K562 (cell line): ENCODE results near the gene ADPRHL1. TPM values are rescaled to one million over a fixed set of nuclear protein-coding genes. Genes with fewer than 3 reads are reported as not detected.

Experiments used
- AFF4 ChIP-seq: sonication (generic); formaldehyde crosslinking; IDR thresholded peaks from 2 replicates; pipeline ENCODE4 v1.8.0; 2023; ENCODE audit warnings: mild to moderate bottlenecking, missing genetic modification reagents
- CBFA2T3 ChIP-seq: fragments of 450-650 bp; IDR thresholded peaks from 2 replicates; pipeline ENCODE4 v1.6.1; 2017
- CBX2 ChIP-seq: fragments of 200-600 bp; sonication (generic); IDR thresholded peaks from one replicate; pipeline ENCODE4 v1.6.1; 2012; ENCODE audit warnings: mild to moderate bottlenecking, low read length, inconsistent platforms; ENCODE audit not compliant: insufficient read depth, poor library complexity, severe bottlenecking
- E2F3 ChIP-seq: fragments of 250-450 bp; sonication (Bioruptor Pico); IDR thresholded peaks from 2 replicates; pipeline ENCODE4 v1.4.0; 2020; ENCODE audit warnings: mild to moderate bottlenecking
- EWSR1 ChIP-seq: fragments of 450-650 bp; IDR thresholded peaks from 2 replicates; pipeline ENCODE4 v1.6.1; 2018; ENCODE audit warnings: borderline replicate concordance, mild to moderate bottlenecking, low read depth, moderate library complexity; ENCODE audit not compliant: partially characterized antibody
- HMBOX1 ChIP-seq: sonication (generic); IDR thresholded peaks from 2 replicates; pipeline ENCODE4 v1.6.1; 2016
- HNRNPL ChIP-seq: fragments of 200-400 bp; formaldehyde crosslinking; IDR thresholded peaks from 2 replicates; pipeline ENCODE4 v1.6.1; 2017; ENCODE audit warnings: low read depth, mild to moderate bottlenecking, low read length
- KDM1A ChIP-seq, 2 experiments: fragments of 450-650 bp; IDR thresholded peaks; 2 replicates each; pipeline ENCODE4 v1.6.1; 2016; ENCODE audit warnings: mild to moderate bottlenecking in 2 of 2
- MCM3 ChIP-seq: fragments of 450-650 bp; IDR thresholded peaks from 2 replicates; pipeline ENCODE4 v1.6.1; 2016
- NONO ChIP-seq, 2 experiments: fragments of 200-400 bp in 1 of 2; fragments of 450-650 bp in 1 of 2; formaldehyde crosslinking in 1 of 2; IDR thresholded peaks; 2 replicates each; pipeline ENCODE4 v1.6.1; 2017; ENCODE audit warnings: low read depth in 2 of 2, mild to moderate bottlenecking in 2 of 2, moderate library complexity in 2 of 2, low read length in 1 of 2
- POLR2AphosphoS2 ChIP-seq: IDR thresholded peaks from 2 replicates; pipeline ENCODE4 v1.6.1; 2012; ENCODE audit warnings: low read length, improper control_type of control experiment
- POLR2G ChIP-seq: fragments of 200-400 bp; formaldehyde crosslinking; IDR thresholded peaks from 2 replicates; pipeline ENCODE4 v1.6.1; 2017; ENCODE audit warnings: low read depth, mild to moderate bottlenecking, antibody characterized with exemption, low read length, moderate library complexity
- SIRT6 ChIP-seq: IDR thresholded peaks from one replicate; pipeline ENCODE4 v1.6.1; 2012; ENCODE audit warnings: low read depth, mild to moderate bottlenecking, control low read depth, inconsistent platforms, low read length, moderate library complexity
- TAL1 ChIP-seq: fragments of 450-650 bp; IDR thresholded peaks from 2 replicates; pipeline ENCODE4 v1.6.1; 2016; ENCODE audit warnings: mild to moderate bottlenecking
- TSHZ1 ChIP-seq: fragments of 250-450 bp; sonication (Bioruptor Pico); IDR thresholded peaks from 2 replicates; pipeline ENCODE4 v1.4.0; 2020; ENCODE audit warnings: mild to moderate bottlenecking, moderate library complexity
- ZBTB33 ChIP-seq: sonication (generic); formaldehyde crosslinking; IDR thresholded peaks from 2 replicates; pipeline ENCODE4 v1.8.1; 2023; ENCODE audit warnings: mild to moderate bottlenecking, missing genetic modification reagents
- ZNF146 ChIP-seq: IDR thresholded peaks from one replicate; pipeline ENCODE4 v1.6.1; 2018; ENCODE audit warnings: missing compliant biosample characterization; ENCODE audit not compliant: unreplicated experiment
- polyA plus RNA-seq, 8 experiments: library from polyadenylated mRNA; depleted of rRNA in 4 of 8; stranded (reverse) in 5 of 8; unstranded in 3 of 8; fragments of >200 nt; fragmentation: Nextera tagmentation in 2 of 8; fragmentation: Illumina TruSeq in 1 of 8; extraction: Ambion mirVana in 2 of 8; extraction: Trizol in 1 of 8; gene quantifications; 2 replicates each; pipeline versions ENCODE4 v1.2.1 to v1.2.3, GENCODE V29; 2011 to 2014; ENCODE audit warnings: inconsistent platforms in 1 of 8, missing spikeins in 1 of 8
- total RNA-seq, 7 experiments: library from RNA; depleted of rRNA in 6 of 7; stranded (reverse); fragments of >200 nt in 6 of 7; fragmentation: Illumina TruSeq in 2 of 7; extraction: Trizol in 2 of 7; gene quantifications; 2 replicates each; pipeline versions ENCODE4 v1.2.1 to v1.2.3, GENCODE V29; 2011 to 2021; ENCODE audit warnings: low replicate concordance in 1 of 7

The ADPRHL1 gene
- total and polyA plus RNA-seq, 9 of the 15 experiments (the other 6 are each of a cell fraction or from before 2014, with no cell fraction given): 0.06 to 0.76 (median 0.37) TPM; not detected in 1

GRCh38 chr13:113490496-113491417 is 37.5 kb upstream of the ADPRHL1 start, which contains the start of gene DCUN1D2 (continued):
- TF ChIP-seq AFF4 (CRISPR knock-in tag): no peak
- TF ChIP-seq KDM1A (IDR thresholded peaks at IDR 0.05): no peak
- no peak for TF ChIP-seq SIRT6
- no peak for TF ChIP-seq POLR2AphosphoS2
- TF ChIP-seq MCM3: no peak
- no peak for TF ChIP-seq E2F3 (CRISPR knock-in tag)
- TF ChIP-seq TSHZ1 (CRISPR knock-in tag): no peak
- no peak for TF ChIP-seq TAL1
- TF ChIP-seq EWSR1: no peak
- no peak for TF ChIP-seq HMBOX1
- TF ChIP-seq CBFA2T3: no peak
- no peak for TF ChIP-seq CBX2
- no peak for TF ChIP-seq ZNF146 (CRISPR knock-in tag)
- peak; percentile 85 for TF ChIP-seq POLR2G
- TF ChIP-seq NONO (IDR thresholded peaks at IDR 0.05; ENCODE audit: low read depth in 2 of 2, low read length in 1 of 2): peak; percentile 16 to 48; a peak in 1 of 4 replicates
- 0 out of 2 replicates have a peak, but pooled peaks have one; percentile 80 for TF ChIP-seq HNRNPL
- TF ChIP-seq ZBTB33 (CRISPR knock-in tag): 0 out of 2 replicates have a peak, but pooled peaks have one; percentile 22
